IMR-90 (cell line): ENCODE measurements around the gene MEGF11. TPM values are rescaled to one million over a fixed set of nuclear protein-coding genes. Genes with fewer than 3 reads are reported as not detected.

ENCODE experiments used
- ATAC-seq: fragments of 200-7000 bp; cut with Tn5 transposase; 2 replicates; pipeline ENCODE4 v1.9.1; 2020; ENCODE audit warnings: low read depth, mild to moderate bottlenecking, moderate library complexity
- BruUV-seq: library from RNA; stranded (reverse); fragments of 400-500 nt; replicated peaks from 2 replicates; lab custom pipeline; 2021; lab: Mats Ljungman, UMichigan
- CTCF ChIA-PET: fragments of 300-600 bp; formaldehyde crosslinking; extraction: SDS; loops from one replicate; lab custom pipeline; 2021; ENCODE audit warnings: antibody characterized with exemption; lab: Yijun Ruan, JAX
- POLR2A ChIA-PET: fragments of 300-600 bp; sonication (Branson Sonifier 250); formaldehyde crosslinking; loops from one replicate; lab custom pipeline; 2022; ENCODE audit warnings: antibody characterized with exemption; ENCODE audit not compliant: unreplicated experiment; lab: Charles Lee
- DNase-seq: peaks from one replicate; pipeline ENCODE4 v3.0.0; 2013
- H2AFZ ChIP-seq: replicated peaks from 2 replicates; pipeline ENCODE3; 2013; ENCODE audit warnings: low read length, mild to moderate bottlenecking; ENCODE audit not compliant: poor library complexity
- H2AK5ac ChIP-seq: 2 replicates; pipeline ENCODE4 v1.6.1; 2013; ENCODE audit warnings: low read depth, low read length, inconsistent platforms
- H2AK9ac ChIP-seq: replicated peaks from 2 replicates; pipeline ENCODE3; 2013; ENCODE audit warnings: mild to moderate bottlenecking, low read depth, low read length, moderate library complexity; ENCODE audit not compliant: poor library complexity
- H2BK120ac ChIP-seq: 2 replicates; pipeline ENCODE4 v1.6.1; 2013; ENCODE audit warnings: low read depth, low read length, inconsistent platforms
- H2BK15ac ChIP-seq: 3 replicates; pipeline ENCODE4 v1.6.1; 2013; ENCODE audit warnings: low read depth, low read length, inconsistent platforms
- H2BK20ac ChIP-seq: 2 replicates; pipeline ENCODE4 v1.6.1; 2013; ENCODE audit warnings: low read depth, mild to moderate bottlenecking, inconsistent platforms, low read length, moderate library complexity
- H2BK5ac ChIP-seq: 2 replicates; pipeline ENCODE4 v1.6.1; 2013; ENCODE audit warnings: mild to moderate bottlenecking, low read depth, low read length, inconsistent platforms; ENCODE audit not compliant: poor library complexity, severe bottlenecking
- H3K14ac ChIP-seq: replicated peaks from 2 replicates; pipeline ENCODE4 v1.6.1; 2013; ENCODE audit warnings: low read depth, low read length, inconsistent platforms
- H3K18ac ChIP-seq: 2 replicates; pipeline ENCODE4 v1.6.1; 2013; ENCODE audit warnings: low read depth, low read length, control low read depth
- H3K23ac ChIP-seq: 2 replicates; pipeline ENCODE4 v1.6.1; 2013; ENCODE audit warnings: low read depth, low read length, inconsistent platforms
- H3K27ac ChIP-seq: 2 replicates; pipeline ENCODE4 v1.5.1; 2013; ENCODE audit warnings: mild to moderate bottlenecking, control low read depth, low read length; ENCODE audit not compliant: insufficient read depth
- H3K27me3 ChIP-seq: 2 replicates; pipeline ENCODE4 v1.6.1; 2013; ENCODE audit warnings: low read length; ENCODE audit not compliant: control insufficient read depth, insufficient read depth
- H3K36me3 ChIP-seq: 2 replicates; pipeline ENCODE4 v1.6.1; 2013; ENCODE audit warnings: low read length, mixed read lengths; ENCODE audit not compliant: control insufficient read depth, insufficient read depth
- H3K4ac ChIP-seq: 2 replicates; pipeline ENCODE4 v1.6.1; 2013; ENCODE audit warnings: low read depth, low read length, inconsistent platforms
- H3K4me1 ChIP-seq: 2 replicates; pipeline ENCODE4 v1.6.1; 2013; ENCODE audit warnings: low read length, mixed read lengths; ENCODE audit not compliant: control insufficient read depth, insufficient read depth
- H3K4me2 ChIP-seq: 2 replicates; pipeline ENCODE4 v1.6.1; 2013; ENCODE audit warnings: low read depth, mild to moderate bottlenecking, control low read depth, low read length, moderate library complexity
- H3K4me3 ChIP-seq: 2 replicates; pipeline ENCODE4 v1.5.1; 2013; ENCODE audit warnings: low read depth, mild to moderate bottlenecking, control low read depth, low read length, moderate library complexity; ENCODE audit not compliant: insufficient read depth
- H3K56ac ChIP-seq: 2 replicates; pipeline ENCODE4 v1.6.1; 2013; ENCODE audit warnings: low read length, inconsistent platforms; ENCODE audit not compliant: insufficient read depth; ENCODE audit errors: extremely low read depth
- H3K79me1 ChIP-seq, 2 experiments: 2 replicates each; pipeline ENCODE4 v1.6.1; 2013; ENCODE audit warnings: low read length in 2 of 2, inconsistent platforms in 1 of 2, low read depth in 1 of 2
- H3K9ac ChIP-seq: 2 replicates; pipeline ENCODE4 v1.6.1; 2013; ENCODE audit warnings: low read depth, low read length, control low read depth
- H3K9me1 ChIP-seq: 2 replicates; pipeline ENCODE4 v1.6.1; 2013; ENCODE audit warnings: low read length, inconsistent platforms; ENCODE audit not compliant: insufficient read depth
- H3K9me3 ChIP-seq: 2 replicates; pipeline ENCODE4 v1.6.1; 2013; ENCODE audit warnings: low read length; ENCODE audit not compliant: control insufficient read depth, insufficient read depth
- H4K20me1 ChIP-seq: 2 replicates; pipeline ENCODE4 v1.6.1; 2013; ENCODE audit warnings: low read length, inconsistent platforms; ENCODE audit not compliant: insufficient read depth
- H4K5ac ChIP-seq: 2 replicates; pipeline ENCODE4 v1.6.1; 2013; ENCODE audit warnings: mild to moderate bottlenecking, low read depth, low read length, control low read depth
- H4K8ac ChIP-seq, 2 experiments: 2 replicates each; pipeline ENCODE4 v1.6.1; 2013; ENCODE audit warnings: low read depth in 2 of 2, low read length in 2 of 2, control low read depth in 1 of 2, inconsistent platforms in 1 of 2
- H4K91ac ChIP-seq: 2 replicates; pipeline ENCODE4 v1.6.1; 2013; ENCODE audit warnings: low read depth, low read length, inconsistent platforms; ENCODE audit not compliant: insufficient read depth
- NFE2L2 ChIP-seq: fragments of 150-350 bp; IDR thresholded peaks from 2 replicates; pipeline ENCODE4 v1.6.1; 2016; ENCODE audit warnings: low read depth, mild to moderate bottlenecking, low read length
- RAD21 ChIP-seq: IDR thresholded peaks from 2 replicates; pipeline ENCODE4 v1.6.1; 2012; ENCODE audit warnings: low read length, improper control_type of control experiment
- RCOR1 ChIP-seq: IDR thresholded peaks from 2 replicates; pipeline ENCODE4 v1.6.1; 2012; ENCODE audit warnings: mild to moderate bottlenecking, low read length, improper control_type of control experiment; ENCODE audit not compliant: insufficient replicate concordance
- SMC3 ChIP-seq: fragments of 150-350 bp; IDR thresholded peaks from 2 replicates; pipeline ENCODE4 v1.6.1; 2016; ENCODE audit warnings: low read depth, mild to moderate bottlenecking, antibody characterized with exemption, low read length, moderate library complexity
- WGBS, 2 experiments: methylation state at CpG; one replicate each; pipeline versions ENCODE4 v1.1.5 to v1.1.7; 2013; ENCODE audit warnings: missing lambda C conversion rate in 2 of 2; ENCODE audit not compliant: insufficient read length in 1 of 2; ENCODE audit errors: extremely low coverage in 2 of 2; 5-methylcytosine and 5-hydroxymethylcytosine counted together
- dilution Hi-C: fragments of 300-500 bp; cut with HindIII; formaldehyde crosslinking; loops from one replicate; pipeline ENCODE4 v1.14.3; 2018; ENCODE audit warnings: low sequenced_read_pairs; ENCODE audit not compliant: unreplicated experiment
- in situ Hi-C: fragments of 300-500 bp; cut with MboI; formaldehyde crosslinking; loops from 3 replicates; pipeline ENCODE4 v1.14.3; 2019; ENCODE audit warnings: low sequenced_read_pairs, inconsistent platforms, mixed read lengths
- intact Hi-C: fragments of 100-400 bp; cut with micrococcal nuclease; formaldehyde crosslinking; loops from 2 replicates; pipeline ENCODE4 v1.10.0; 2022
- polyA plus RNA-seq, 3 experiments: library from polyadenylated mRNA; depleted of rRNA; stranded (reverse); fragments of >200 nt; gene quantifications; 2 replicates each; pipeline ENCODE4 v1.2.3, GENCODE V29; 2012; ENCODE audit warnings: low replicate concordance in 1 of 3
- total RNA-seq: library from RNA; depleted of rRNA; stranded (reverse); fragments of >200 nt; gene quantifications from 2 replicates; pipeline ENCODE4 v1.2.3, GENCODE V29; 2012
- TF ChIP-seq, protein P1 (sequence below): conservative IDR thresholded peaks from 2 replicates; pipeline ENCODE4 v1.5.1; 2012; ENCODE audit warnings: mild to moderate bottlenecking, low read depth, low read length, improper control_type of control experiment

Gene MEGF11
- total and polyA plus RNA-seq, 2 of the 4 experiments (the other 2 are of a cell fraction): not detected

DNA sequence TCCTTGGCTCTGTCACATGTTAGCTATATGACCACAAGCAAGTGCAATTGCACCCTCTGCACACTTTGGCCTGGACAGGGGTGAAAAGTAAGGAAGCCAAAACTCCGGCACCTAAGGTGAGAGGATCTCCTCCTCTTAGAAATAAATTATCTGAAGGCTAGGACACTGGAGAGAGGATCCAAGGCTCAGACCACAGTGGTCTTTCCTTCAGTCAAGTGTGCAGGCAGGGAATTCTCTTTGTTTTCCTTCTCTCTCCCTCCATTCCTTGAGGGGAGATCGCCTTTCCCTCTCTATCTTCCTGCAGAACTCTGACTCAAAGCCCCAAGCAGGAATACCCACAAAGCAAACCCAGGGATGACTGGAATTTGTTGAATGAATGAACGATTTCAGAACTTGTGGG is 3.1 kb upstream of the MEGF11 start:
- Histone ChIP-seq H3K4ac (no peak overlapping the region), H3K4me2 (no peak overlapping the region), H3K23ac (no peak overlapping the region), H4K8ac (no peak overlapping the region), H4K20me1 (no peaks in the 10 kb centered on the region), H4K91ac (no peak overlapping the region), H3K14ac (no peak overlapping the region), H3K56ac (no peak overlapping the region), H2AK5ac (no peak overlapping the region), H3K27ac (no peak overlapping the region), H3K36me3 (no peaks in the 10 kb centered on the region), H2AFZ (no peak overlapping the region), H3K27me3 (peaks cover 75% of the 10 kb centered on the region), H3K79me1 (no peaks in the 10 kb centered on the region), H3K18ac (no peak overlapping the region), H3K4me1 (peaks cover 6% of the 10 kb centered on the region; the same call in 1 of the 2 replicates), H4K5ac (no peak overlapping the region), H3K9me3 (no peaks in the 10 kb centered on the region), H3K9ac (no peak overlapping the region), H2BK15ac (no peak overlapping the region), H2BK20ac (no peak overlapping the region), H2AK9ac (no peak overlapping the region), H3K4me3 (no peak overlapping the region), H3K9me1 (no peaks in the 10 kb centered on the region), H2BK120ac (no peak overlapping the region), H2BK5ac (no peak overlapping the region)
- no peak for DNase-seq
- ChIA-PET CTCF (no interaction called here), POLR2A (no interaction called here)
- WGBS, 2 experiments: no CpG with 5 or more reads among the region's 3 CpGs
- BruUV-seq: no TSS peak
- in situ Hi-C loops: no loop called here
- no peak for ATAC-seq
- no peak for TF ChIP-seq NFE2L2
- TF ChIP-seq, protein P1, sequence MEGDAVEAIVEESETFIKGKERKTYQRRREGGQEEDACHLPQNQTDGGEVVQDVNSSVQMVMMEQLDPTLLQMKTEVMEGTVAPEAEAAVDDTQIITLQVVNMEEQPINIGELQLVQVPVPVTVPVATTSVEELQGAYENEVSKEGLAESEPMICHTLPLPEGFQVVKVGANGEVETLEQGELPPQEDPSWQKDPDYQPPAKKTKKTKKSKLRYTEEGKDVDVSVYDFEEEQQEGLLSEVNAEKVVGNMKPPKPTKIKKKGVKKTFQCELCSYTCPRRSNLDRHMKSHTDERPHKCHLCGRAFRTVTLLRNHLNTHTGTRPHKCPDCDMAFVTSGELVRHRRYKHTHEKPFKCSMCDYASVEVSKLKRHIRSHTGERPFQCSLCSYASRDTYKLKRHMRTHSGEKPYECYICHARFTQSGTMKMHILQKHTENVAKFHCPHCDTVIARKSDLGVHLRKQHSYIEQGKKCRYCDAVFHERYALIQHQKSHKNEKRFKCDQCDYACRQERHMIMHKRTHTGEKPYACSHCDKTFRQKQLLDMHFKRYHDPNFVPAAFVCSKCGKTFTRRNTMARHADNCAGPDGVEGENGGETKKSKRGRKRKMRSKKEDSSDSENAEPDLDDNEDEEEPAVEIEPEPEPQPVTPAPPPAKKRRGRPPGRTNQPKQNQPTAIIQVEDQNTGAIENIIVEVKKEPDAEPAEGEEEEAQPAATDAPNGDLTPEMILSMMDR: no peak
- TF ChIP-seq SMC3: no peak
- no peak for TF ChIP-seq RAD21
- TF ChIP-seq RCOR1: no peak
- dilution Hi-C loops: no loop called here
- intact Hi-C loops: no loop called here
